ENCODE data around the gene METTL9. TPM values are rescaled to one million over a fixed set of nuclear protein-coding genes. Genes with fewer than 3 reads are reported as not detected.

The METTL9 gene
- total and polyA plus RNA-seq, 2 of the 13 experiments (the other 11 are each of a cell fraction or from before 2014, with no cell fraction given): 123 to 204 TPM

DNA sequence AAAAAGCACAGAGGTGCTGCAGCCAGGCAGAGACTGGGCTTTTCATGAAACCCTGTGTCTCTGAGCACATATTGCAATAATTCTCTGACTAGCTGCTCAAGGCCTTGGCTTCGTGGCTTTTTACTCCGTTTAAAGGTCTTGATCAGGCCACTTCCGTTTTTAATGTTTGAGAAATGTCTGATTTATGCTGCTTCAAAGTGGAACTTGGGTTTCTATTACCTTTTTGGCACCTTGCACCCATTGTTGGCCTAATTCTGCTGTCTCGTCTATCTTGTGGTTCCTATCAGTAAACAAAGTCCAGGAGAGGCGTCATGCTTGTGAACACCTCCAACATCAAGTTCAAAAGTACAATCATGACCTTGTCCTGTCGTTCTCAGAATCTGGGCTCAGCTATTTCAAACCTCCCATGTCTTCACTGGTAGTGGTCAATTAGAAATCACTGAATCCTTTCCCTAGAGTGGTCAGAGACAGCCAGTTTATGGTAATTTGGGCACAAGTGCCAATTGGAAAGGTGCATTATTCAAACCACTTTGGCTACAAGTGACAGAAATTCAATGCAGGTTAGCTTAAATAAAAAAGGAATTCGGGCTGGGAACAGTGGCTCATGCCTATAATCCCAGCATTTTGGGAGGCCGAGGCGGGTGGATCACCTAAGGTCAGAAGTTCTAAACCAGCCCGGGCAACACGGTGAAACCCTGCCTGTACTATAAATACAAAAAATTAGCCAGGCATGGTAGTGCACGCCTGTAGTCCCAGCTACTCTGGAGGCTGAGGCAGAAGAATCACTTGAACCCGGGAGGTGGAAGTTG is 33.3 kb upstream of the METTL9 start (continued):
- TF ChIP-seq TGIF2 (CRISPR knock-in tag; IDR thresholded peaks at IDR 0.05) (peak; percentile 46; the same call in 1 of the 2 replicates), RNF2 (conservative IDR thresholded peaks at IDR 0.05; ENCODE audit: low read depth) (peak; percentile 88), ZNF281 (CRISPR knock-in tag; IDR thresholded peaks at IDR 0.05; ENCODE audit: borderline replicate concordance) (peak; percentile 71; the same call in 1 of the 2 replicates), RAD21 (CRISPR knock-in tag; IDR thresholded peaks at IDR 0.05) (peak; percentile 47; the same call in 1 of the 2 replicates), PHF8 (CRISPR knock-in tag; IDR thresholded peaks at IDR 0.05) (no peak), ZNF20 (CRISPR knock-in tag; IDR thresholded peaks at IDR 0.05) (no peak), ZNF878 (CRISPR knock-in tag; IDR thresholded peaks at IDR 0.05) (peak; percentile 69; the same call in 1 of the 2 replicates), ZNF432 (CRISPR knock-in tag; IDR thresholded peaks at IDR 0.05; ENCODE audit: borderline replicate concordance) (no peak), MED8 (CRISPR knock-in tag; IDR thresholded peaks at IDR 0.05; ENCODE audit: insufficient replicate concordance) (peak; percentile 44), REXO4 (CRISPR knock-in tag; IDR thresholded peaks at IDR 0.05; ENCODE audit: borderline replicate concordance) (no peak)
- TF ChIP-seq, protein P1, sequence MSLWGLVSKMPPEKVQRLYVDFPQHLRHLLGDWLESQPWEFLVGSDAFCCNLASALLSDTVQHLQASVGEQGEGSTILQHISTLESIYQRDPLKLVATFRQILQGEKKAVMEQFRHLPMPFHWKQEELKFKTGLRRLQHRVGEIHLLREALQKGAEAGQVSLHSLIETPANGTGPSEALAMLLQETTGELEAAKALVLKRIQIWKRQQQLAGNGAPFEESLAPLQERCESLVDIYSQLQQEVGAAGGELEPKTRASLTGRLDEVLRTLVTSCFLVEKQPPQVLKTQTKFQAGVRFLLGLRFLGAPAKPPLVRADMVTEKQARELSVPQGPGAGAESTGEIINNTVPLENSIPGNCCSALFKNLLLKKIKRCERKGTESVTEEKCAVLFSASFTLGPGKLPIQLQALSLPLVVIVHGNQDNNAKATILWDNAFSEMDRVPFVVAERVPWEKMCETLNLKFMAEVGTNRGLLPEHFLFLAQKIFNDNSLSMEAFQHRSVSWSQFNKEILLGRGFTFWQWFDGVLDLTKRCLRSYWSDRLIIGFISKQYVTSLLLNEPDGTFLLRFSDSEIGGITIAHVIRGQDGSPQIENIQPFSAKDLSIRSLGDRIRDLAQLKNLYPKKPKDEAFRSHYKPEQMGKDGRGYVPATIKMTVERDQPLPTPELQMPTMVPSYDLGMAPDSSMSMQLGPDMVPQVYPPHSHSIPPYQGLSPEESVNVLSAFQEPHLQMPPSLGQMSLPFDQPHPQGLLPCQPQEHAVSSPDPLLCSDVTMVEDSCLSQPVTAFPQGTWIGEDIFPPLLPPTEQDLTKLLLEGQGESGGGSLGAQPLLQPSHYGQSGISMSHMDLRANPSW (CRISPR knock-in tag; IDR thresholded peaks at IDR 0.05; ENCODE audit: borderline replicate concordance): no peak

Measured in HepG2 (cell line).